Measurements from ENCODE around the gene ZNF236. TPM values are rescaled to one million over a fixed set of nuclear protein-coding genes. Genes with fewer than 3 reads are reported as not detected.

The ZNF236 gene
- total and polyA plus RNA-seq, 2 donors (not counting 1 experiment from before 2014, with no cell fraction given), result 2.9 to 8.4 TPM

- no peak overlapping the region for H3K4me3 ChIP-seq (replicated peaks in 1 of 4; ENCODE audit: control extremely low read depth in 1 of 4, insufficient read depth in 1 of 4, low read depth in 3 of 4, low read length in 4 of 4)
- H3K4me2 ChIP-seq (ENCODE audit: extremely low read depth, insufficient read depth, low read length), result no peak overlapping the region
- H2AFZ ChIP-seq (ENCODE audit: low read length), result no peak overlapping the region
- H3K27ac ChIP-seq (ENCODE audit: insufficient read depth, low read length), result no peak overlapping the region
- H3K9me3 ChIP-seq (ENCODE audit: control insufficient read depth, insufficient read depth, low read depth, low read length), result no peaks in the 10 kb centered on the region
- peaks cover 7% of the 10 kb centered on the region for H3K27me3 ChIP-seq (ENCODE audit: control insufficient read depth, insufficient read depth, low read length)
- no peaks in the 10 kb centered on the region for H3K79me2 ChIP-seq (ENCODE audit: control insufficient read depth, insufficient read depth, low read length)
- H4K20me1 ChIP-seq (ENCODE audit: control insufficient read depth, extremely low read depth, insufficient read depth, low read length), result no peaks in the 10 kb centered on the region
- H3K4me1 ChIP-seq (ENCODE audit: control insufficient read depth, extremely low read depth, insufficient read depth, low read length), result no peaks in the 10 kb centered on the region
- H3K9ac ChIP-seq (ENCODE audit: insufficient read depth, low read length), result no peak overlapping the region
- no peaks in the 10 kb centered on the region for H3K36me3 ChIP-seq (ENCODE audit: control insufficient read depth, insufficient read depth, low read length)
- no peak for TF ChIP-seq CTCF (conservative IDR thresholded peaks at IDR 0.05 in 1 of 2, IDR thresholded peaks at IDR 0.05 in 1 of 2; ENCODE audit: low read depth in 1 of 2, low read length in 2 of 2)
- TF ChIP-seq EZH2 (IDR thresholded peaks at IDR 0.05; ENCODE audit: low read length, missing control alignments), result no peak
- no peak for DNase-seq (ENCODE audit: low read depth in 2 of 2)
Measured at GRCh38 chr18:77005651-77006195, 183.4 kb downstream of the ZNF236 start.

- H3K36me3 ChIP-seq (ENCODE audit: control insufficient read depth, insufficient read depth, low read length), result no peaks in the 10 kb centered on the region
- TF ChIP-seq CTCF (conservative IDR thresholded peaks at IDR 0.05 in 1 of 2, IDR thresholded peaks at IDR 0.05 in 1 of 2; ENCODE audit: low read depth in 1 of 2, low read length in 2 of 2) (no peak), EZH2 (IDR thresholded peaks at IDR 0.05; ENCODE audit: low read length, missing control alignments) (no peak)
- H3K27me3 ChIP-seq (ENCODE audit: control insufficient read depth, insufficient read depth, low read length), result peaks cover 10% of the 10 kb centered on the region
- no peak overlapping the region for H3K9ac ChIP-seq (ENCODE audit: insufficient read depth, low read length)
- H3K27ac ChIP-seq (ENCODE audit: insufficient read depth, low read length), result no peak overlapping the region
- no peak overlapping the region for H3K4me2 ChIP-seq (ENCODE audit: extremely low read depth, insufficient read depth, low read length)
- H3K4me3 ChIP-seq (replicated peaks in 1 of 4; ENCODE audit: control extremely low read depth in 1 of 4, insufficient read depth in 1 of 4, low read depth in 3 of 4, low read length in 4 of 4), result no peak overlapping the region
- H3K9me3 ChIP-seq (ENCODE audit: control insufficient read depth, insufficient read depth, low read depth, low read length), result no peaks in the 10 kb centered on the region
- H3K4me1 ChIP-seq (ENCODE audit: control insufficient read depth, extremely low read depth, insufficient read depth, low read length), result no peaks in the 10 kb centered on the region
- H3K79me2 ChIP-seq (ENCODE audit: control insufficient read depth, insufficient read depth, low read length), result no peaks in the 10 kb centered on the region
- no peak for DNase-seq (ENCODE audit: low read depth in 2 of 2)
- H4K20me1 ChIP-seq (ENCODE audit: control insufficient read depth, extremely low read depth, insufficient read depth, low read length), result no peaks in the 10 kb centered on the region
- H2AFZ ChIP-seq (ENCODE audit: low read length), result no peak overlapping the region
Measured at GRCh38 chr18:77006305-77007175, 184.2 kb downstream of the ZNF236 start.

- H3K9me3 ChIP-seq (ENCODE audit: control insufficient read depth, insufficient read depth, low read depth, low read length), result no peaks in the 10 kb centered on the region
- no peak overlapping the region for H3K4me3 ChIP-seq (replicated peaks in 1 of 4; ENCODE audit: control extremely low read depth in 1 of 4, insufficient read depth in 1 of 4, low read depth in 3 of 4, low read length in 4 of 4)
- H2AFZ ChIP-seq (ENCODE audit: low read length), result no peak overlapping the region
- H3K36me3 ChIP-seq (ENCODE audit: control insufficient read depth, insufficient read depth, low read length), result no peaks in the 10 kb centered on the region
- no peak for DNase-seq (ENCODE audit: low read depth in 2 of 2)
- H3K27ac ChIP-seq (ENCODE audit: insufficient read depth, low read length), result no peak overlapping the region
- no peaks in the 10 kb centered on the region for H3K4me1 ChIP-seq (ENCODE audit: control insufficient read depth, extremely low read depth, insufficient read depth, low read length)
- H3K9ac ChIP-seq (ENCODE audit: insufficient read depth, low read length), result no peak overlapping the region
- H3K79me2 ChIP-seq (ENCODE audit: control insufficient read depth, insufficient read depth, low read length), result no peaks in the 10 kb centered on the region
- TF ChIP-seq EZH2 (IDR thresholded peaks at IDR 0.05; ENCODE audit: low read length, missing control alignments) (no peak), CTCF (conservative IDR thresholded peaks at IDR 0.05 in 1 of 2, IDR thresholded peaks at IDR 0.05 in 1 of 2; ENCODE audit: low read depth in 1 of 2, low read length in 2 of 2) (no peak)
- H3K27me3 ChIP-seq (ENCODE audit: control insufficient read depth, insufficient read depth, low read length), result peaks cover 11% of the 10 kb centered on the region
- H4K20me1 ChIP-seq (ENCODE audit: control insufficient read depth, extremely low read depth, insufficient read depth, low read length), result no peaks in the 10 kb centered on the region
- H3K4me2 ChIP-seq (ENCODE audit: extremely low read depth, insufficient read depth, low read length), result no peak overlapping the region
Measured at GRCh38 chr18:77007251-77007650, 184.9 kb downstream of the ZNF236 start.

Measured in fibroblast of lung (primary cell).